ENCODE measurements around the gene AHNAK2. TPM values are rescaled to one million over a fixed set of nuclear protein-coding genes. Genes with fewer than 3 reads are reported as not detected.

AHNAK2 gene
- total and polyA plus RNA-seq, 9 of the 15 experiments (the other 6 are each of a cell fraction or from before 2014, with no cell fraction given), result 0.04 to 0.09 (median 0.04) TPM; not detected in 6

- Histone ChIP-seq H3K36me3 (ENCODE audit: control insufficient read depth, insufficient read depth, low read length) (no peaks in the 10 kb centered on the region), H3K4me3 (no peak overlapping the region), H3K27ac (ENCODE audit: extremely low read depth, low read depth, low read length) (no peak overlapping the region), H3K9me3 (replicated peaks; ENCODE audit: control insufficient read depth, insufficient read depth, low read depth, low read length) (no peaks in the 10 kb centered on the region), H3K79me2 (ENCODE audit: control insufficient read depth, insufficient read depth, low read length) (no peaks in the 10 kb centered on the region), H3K27me3 (ENCODE audit: control insufficient read depth in 2 of 2, insufficient read depth in 2 of 2, low read length in 2 of 2) (peaks cover 5 to 32% of the 10 kb centered on the region in 2 experiments; a peak in 2 of 5 replicates), H3K4me1 (replicated peaks in 1 of 2; ENCODE audit: control insufficient read depth in 2 of 2, insufficient read depth in 2 of 2, low read length in 2 of 2) (peaks cover 0 to 52% of the 10 kb centered on the region in 2 experiments; a peak in 3 of 5 replicates), H3K9ac (ENCODE audit: insufficient read depth in 1 of 2, low read depth in 2 of 2, low read length in 2 of 2) (no peak overlapping the region), H4K20me1 (replicated peaks; ENCODE audit: control insufficient read depth, insufficient read depth, low read length) (peaks cover 6% of the 10 kb centered on the region; the same call in 1 of the 2 replicates), H3K4me2 (ENCODE audit: insufficient read depth, low read length) (no peak overlapping the region), H2AFZ (ENCODE audit: low read depth, low read length) (no peak overlapping the region), H3K9me1 (ENCODE audit: control insufficient read depth, insufficient read depth, low read length) (no peaks in the 10 kb centered on the region)
- no TSS peak for BruUV-seq (replicated peaks)
- DNase-seq (ENCODE audit: extremely low read depth in 1 of 4, low spot score in 3 of 4), result peak in 2 of 4 experiments; percentile 48
- 4% methylated on average over 7 of the region's 12 CpGs for WGBS (ENCODE audit: insufficient coverage, low coverage, missing lambda C conversion rate)
- POLR2A ChIA-PET, result interaction anchor here (0.6 kb wide), 1 partner anchor 358 kb away, joined by 3 read pairs; no protein-coding TSS in a partner anchor
- peak; percentile 41 for ATAC-seq
- CTCF ChIA-PET (ENCODE audit: low intra/inter-chr PET ratio), result no interaction called here
- FAIRE-seq, result no peak
- TF ChIP-seq ZNF395 (CRISPR knock-in tag; IDR thresholded peaks at IDR 0.05) (no peak), ZNF165 (CRISPR knock-in tag; IDR thresholded peaks at IDR 0.05; ENCODE audit: borderline replicate concordance) (no peak)
- intact Hi-C loops (cut with micrococcal nuclease) (no loop called here), in situ Hi-C loops (cut with MboI) (no loop called here)
Measured at GRCh38 chr14:104968153-104968527, 10.0 kb downstream of the AHNAK2 start.

Data from K562 (cell line).